Suprapubic skin (tissue), 3 donors: Measurements from ENCODE around the gene NBPF15.
"Not testable (repeated sequence)": the region's sequence is repeated elsewhere in the genome, so short reads cannot be mapped to it uniquely, and the experiment has no call there.

Experiments used
- POLR2A ChIP-seq, 2 donors: fragments of 450-650 bp; IDR thresholded peaks; one replicate each; pipeline ENCODE4 v1.6.1; 2017; ENCODE audit warnings: antibody characterized with exemption in 2 of 2, mild to moderate bottlenecking in 2 of 2, moderate library complexity in 2 of 2
- TF ChIP-seq, protein P1 (sequence below), 2 donors: fragments of 200-600 bp in 1 of 2; fragments of 450-650 bp in 1 of 2; sonication (generic) in 1 of 2; IDR thresholded peaks; one replicate each; pipeline ENCODE4 v1.5.1; 2016 to 2019; ENCODE audit warnings: antibody characterized with exemption in 2 of 2, mild to moderate bottlenecking in 1 of 2, moderate library complexity in 1 of 2

DNA sequence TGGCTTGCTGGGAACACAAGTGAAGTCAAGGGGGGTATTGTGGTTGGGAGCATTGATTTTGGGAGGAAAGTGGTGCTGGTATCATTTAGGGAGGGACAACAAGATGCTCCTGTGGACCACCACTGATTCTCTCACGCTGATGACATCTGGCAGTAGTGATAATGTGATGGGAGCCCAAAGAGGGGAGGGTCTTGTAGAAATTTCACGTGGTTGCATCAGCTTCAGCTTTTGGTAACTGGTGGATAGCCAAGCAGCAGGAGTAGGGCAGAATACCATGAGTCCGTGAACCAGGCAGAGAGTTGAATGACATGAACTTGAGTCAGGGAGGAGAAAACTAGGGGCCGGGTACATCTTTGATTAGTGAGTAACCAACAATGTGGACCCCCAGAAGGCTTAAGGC is 32.7 kb upstream of the NBPF15 start:
- TF ChIP-seq, protein P1, sequence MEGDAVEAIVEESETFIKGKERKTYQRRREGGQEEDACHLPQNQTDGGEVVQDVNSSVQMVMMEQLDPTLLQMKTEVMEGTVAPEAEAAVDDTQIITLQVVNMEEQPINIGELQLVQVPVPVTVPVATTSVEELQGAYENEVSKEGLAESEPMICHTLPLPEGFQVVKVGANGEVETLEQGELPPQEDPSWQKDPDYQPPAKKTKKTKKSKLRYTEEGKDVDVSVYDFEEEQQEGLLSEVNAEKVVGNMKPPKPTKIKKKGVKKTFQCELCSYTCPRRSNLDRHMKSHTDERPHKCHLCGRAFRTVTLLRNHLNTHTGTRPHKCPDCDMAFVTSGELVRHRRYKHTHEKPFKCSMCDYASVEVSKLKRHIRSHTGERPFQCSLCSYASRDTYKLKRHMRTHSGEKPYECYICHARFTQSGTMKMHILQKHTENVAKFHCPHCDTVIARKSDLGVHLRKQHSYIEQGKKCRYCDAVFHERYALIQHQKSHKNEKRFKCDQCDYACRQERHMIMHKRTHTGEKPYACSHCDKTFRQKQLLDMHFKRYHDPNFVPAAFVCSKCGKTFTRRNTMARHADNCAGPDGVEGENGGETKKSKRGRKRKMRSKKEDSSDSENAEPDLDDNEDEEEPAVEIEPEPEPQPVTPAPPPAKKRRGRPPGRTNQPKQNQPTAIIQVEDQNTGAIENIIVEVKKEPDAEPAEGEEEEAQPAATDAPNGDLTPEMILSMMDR (IDR thresholded peaks at IDR 0.05): not testable (repeated sequence)
- TF ChIP-seq POLR2A (IDR thresholded peaks at IDR 0.05): not testable (repeated sequence)
